CD4-positive, alpha-beta T cell (primary cell): ENCODE measurements around the gene EEF1G. TPM values are rescaled to one million over a fixed set of nuclear protein-coding genes. Genes with fewer than 3 reads are reported as not detected.

Experiments
- ATAC-seq: fragments of 200-7000 bp; cut with Tn5 transposase; one replicate; pipeline ENCODE4 v1.10.0; 2022; ENCODE audit warnings: mild to moderate bottlenecking; ENCODE audit not compliant: poor library complexity
- CTCF ChIA-PET: fragments of 350-600 bp; sonication (Branson Sonifier 250); formaldehyde crosslinking; loops from one replicate; lab custom pipeline; 2021; ENCODE audit warnings: antibody characterized with exemption, inconsistent platforms; lab: Charles Lee
- POLR2A ChIA-PET: fragments of 350-600 bp; sonication (Branson Sonifier 250); formaldehyde crosslinking; loops from one replicate; lab custom pipeline; 2021; ENCODE audit warnings: antibody characterized with exemption, inconsistent platforms; lab: Charles Lee
- DNase-seq, 14 experiments: peaks; one replicate each; pipeline ENCODE4 v3.0.0-alpha.2; 2013 to 2020; ENCODE audit warnings: mixed read lengths in 2 of 14
- H3K27ac ChIP-seq, 2 donors: one replicate each; pipeline versions ENCODE4 v1.5.1 to v1.7.0; 2013; ENCODE audit warnings: low read length in 2 of 2, low read depth in 1 of 2, mild to moderate bottlenecking in 1 of 2
- H3K27me3 ChIP-seq, 2 experiments: 1 replicate in 1 of 2; 2 replicates in 1 of 2; pipeline versions ENCODE4 v1.6.1 to v1.7.0; 2013; ENCODE audit warnings: low read length in 2 of 2, control low read depth in 1 of 2, mild to moderate bottlenecking in 1 of 2, moderate library complexity in 1 of 2; ENCODE audit not compliant: insufficient read depth in 2 of 2, control insufficient read depth in 1 of 2
- H3K36me3 ChIP-seq: one replicate; pipeline ENCODE4 v1.6.1; 2013; ENCODE audit warnings: low read length, control low read depth; ENCODE audit not compliant: insufficient read depth
- H3K4me1 ChIP-seq: one replicate; pipeline ENCODE4 v1.6.1; 2013; ENCODE audit warnings: low read length, control low read depth; ENCODE audit not compliant: insufficient read depth
- H3K4me3 ChIP-seq: one replicate; pipeline ENCODE4 v1.5.1; 2013; ENCODE audit warnings: mild to moderate bottlenecking, low read length, moderate library complexity
- H3K9me3 ChIP-seq, 2 experiments: 1 replicate in 1 of 2; 2 replicates in 1 of 2; pipeline versions ENCODE4 v1.6.1 to v1.7.0; 2013; ENCODE audit warnings: low read length in 2 of 2, mild to moderate bottlenecking in 2 of 2, control low read depth in 1 of 2, moderate library complexity in 1 of 2; ENCODE audit not compliant: control insufficient read depth in 1 of 2, insufficient read depth in 1 of 2
- H3K27ac Mint-ChIP-seq: one replicate; pipeline ENCODE4 v1.8.0; 2020; ENCODE audit warnings: mixed read lengths
- H3K27me3 Mint-ChIP-seq: one replicate; pipeline ENCODE4 v1.8.0; 2021; ENCODE audit warnings: mixed read lengths
- H3K36me3 Mint-ChIP-seq: one replicate; pipeline ENCODE4 v1.8.0; 2021; ENCODE audit warnings: low read depth, mixed read lengths
- H3K4me1 Mint-ChIP-seq: one replicate; pipeline ENCODE4 v1.8.0; 2021; ENCODE audit warnings: low read depth, mixed read lengths
- H3K4me3 Mint-ChIP-seq: one replicate; pipeline ENCODE4 v1.8.0; 2020; ENCODE audit warnings: mild to moderate bottlenecking, mixed read lengths
- H3K9me3 Mint-ChIP-seq: one replicate; pipeline ENCODE4 v1.8.0; 2020; ENCODE audit warnings: mixed read lengths
- CTCF ChIP-seq: fragments of 200-600 bp; IDR thresholded peaks from one replicate; pipeline ENCODE4 v1.8.0; 2022; ENCODE audit warnings: antibody characterized with exemption, mild to moderate bottlenecking
- intact Hi-C, 2 experiments: fragments of 100-400 bp; cut with DNase I in 1 of 2; cut with micrococcal nuclease in 1 of 2; formaldehyde crosslinking; loops; one replicate each; pipeline versions ENCODE4 v1.15.1 to v1.9.0; 2023 to 2025; cut with DNase I, micrococcal nuclease
- total RNA-seq, 174 experiments: library from RNA in 2 of 174; stranded (reverse) in 2 of 174; gene quantifications; one replicate each; pipeline ENCODE4 v1.2.3 and lab custom pipeline; 2021 to 2026

The EEF1G gene
- total RNA-seq, 2 experiments from 2014 or later = 2,181 to 2,269 TPM

- Mint-ChIP-seq H3K9me3 (no peaks in the 10 kb centered on the region), H3K27me3 (no peaks in the 10 kb centered on the region), H3K4me1 (peaks cover 50% of the 10 kb centered on the region), H3K4me3 (no peak overlapping the region), H3K27ac (no peak overlapping the region), H3K36me3 (peaks cover 74% of the 10 kb centered on the region)
- POLR2A ChIA-PET = interaction anchor here (1.1 kb wide), 2 partner anchors 250 to 277 kb away, joined by 3 read pairs; partner anchors contain the start of gene SLC3A2
- Histone ChIP-seq H3K27ac (no peak overlapping the region), H3K9me3 (no peaks in the 10 kb centered on the region), H3K4me3 (no peak overlapping the region), H3K36me3 (peaks cover 61% of the 10 kb centered on the region), H3K4me1 (peaks cover 39% of the 10 kb centered on the region), H3K27me3 (no peaks in the 10 kb centered on the region)
- DNase-seq (no peak), ATAC-seq (no peak)
- CTCF ChIA-PET = no interaction called here
- TF ChIP-seq CTCF = no peak
- intact Hi-C loops = loop anchor here in 1 of 2 experiments (10.0 kb wide), 1 partner anchor 160 kb away; the partner anchor contains the start of gene POLR2G
These were observed 30.9 kb upstream of the EEF1G start for GRCh38 chr11:62604460-62605120.

GRCh38 chr11:62603776-62604299 is 30.1 kb upstream of the EEF1G start:
- intact Hi-C loops = loop anchor here in 1 of 2 experiments (10.0 kb wide), 1 partner anchor 161 kb away; the partner anchor contains the start of gene POLR2G
- H3K27me3 Mint-ChIP-seq = no peaks in the 10 kb centered on the region
- H3K4me3 Mint-ChIP-seq = peak overlapping the region; percentile 88
- H3K4me1 ChIP-seq = peaks cover 39% of the 10 kb centered on the region
- ChIA-PET CTCF (no interaction called here), POLR2A (interaction anchor here (1.1 to 1.4 kb wide), 2 partner anchors 61 to 278 kb away, joined by 3 to 4 read pairs; partner anchors contain the start of genes C11orf98, CSKMT and SLC3A2)
- no peak for TF ChIP-seq CTCF
- H3K36me3 ChIP-seq = peaks cover 55% of the 10 kb centered on the region
- H3K27ac ChIP-seq = no peak overlapping the region
- no peak overlapping the region for H3K4me3 ChIP-seq
- H3K9me3 ChIP-seq = no peaks in the 10 kb centered on the region
- H3K4me1 Mint-ChIP-seq = peaks cover 53% of the 10 kb centered on the region
- H3K36me3 Mint-ChIP-seq = peaks cover 76% of the 10 kb centered on the region
- peak overlapping the region; percentile 35 for H3K27ac Mint-ChIP-seq
- no peaks in the 10 kb centered on the region for H3K27me3 ChIP-seq
- DNase-seq (no peak), ATAC-seq (no peak)
- no peaks in the 10 kb centered on the region for H3K9me3 Mint-ChIP-seq

GRCh38 chr11:62603072-62603408 is 29.3 kb upstream of the EEF1G start:
- TF ChIP-seq CTCF = no peak
- no peaks in the 10 kb centered on the region for H3K9me3 Mint-ChIP-seq
- peaks cover 57% of the 10 kb centered on the region for H3K4me1 Mint-ChIP-seq
- no peaks in the 10 kb centered on the region for H3K27me3 Mint-ChIP-seq
- intact Hi-C loops = loop anchor here in 1 of 2 experiments (10.0 kb wide), 1 partner anchor 162 kb away; the partner anchor contains the start of gene POLR2G
- no peaks in the 10 kb centered on the region for H3K27me3 ChIP-seq
- H3K4me3 Mint-ChIP-seq = peak overlapping the region; percentile 88
- H3K9me3 ChIP-seq = no peaks in the 10 kb centered on the region
- CTCF ChIA-PET = no interaction called here
- DNase-seq (no peak), ATAC-seq (no peak)
- POLR2A ChIA-PET = interaction anchor here (0.7 to 2.8 kb wide), 3 partner anchors 9 to 184 kb away, joined by 3 to 12 read pairs (median 4); partner anchors contain the start of genes C11orf98, CSKMT and TMEM179B
- peaks cover 39% of the 10 kb centered on the region for H3K4me1 ChIP-seq
- H3K4me3 ChIP-seq = no peak overlapping the region
- H3K27ac ChIP-seq = no peak overlapping the region
- peak overlapping the region; percentile 35 for H3K27ac Mint-ChIP-seq
- peaks cover 76% of the 10 kb centered on the region for H3K36me3 Mint-ChIP-seq
- peaks cover 55% of the 10 kb centered on the region for H3K36me3 ChIP-seq
